Panc1 (cell line): Measurements from ENCODE around the gene CRYBG3. TPM values are rescaled to one million over a fixed set of nuclear protein-coding genes. Genes with fewer than 3 reads are reported as not detected.

Experiments used
- ATAC-seq: fragments of 200-7000 bp; cut with Tn5 transposase; 2 replicates; pipeline ENCODE4 v1.9.1; 2020; ENCODE audit warnings: mild to moderate bottlenecking, moderate library complexity
- BruUV-seq: library from RNA; stranded (reverse); fragments of 400-500 nt; replicated peaks from 2 replicates; lab custom pipeline; 2021; lab: Mats Ljungman, UMichigan
- CTCF ChIA-PET: fragments of 300-600 bp; sonication (Branson Sonifier 250); formaldehyde crosslinking; loops from one replicate; lab custom pipeline; 2022; ENCODE audit warnings: antibody characterized with exemption; lab: Charles Lee
- POLR2A ChIA-PET: fragments of 300-600 bp; sonication (Branson Sonifier 250); formaldehyde crosslinking; loops from one replicate; lab custom pipeline; 2022; ENCODE audit warnings: antibody characterized with exemption; lab: Charles Lee
- DNase-seq: peaks from one replicate; pipeline ENCODE4 v3.0.0-alpha.2; 2010; ENCODE audit warnings: low read depth, low spot score
- H3K27ac ChIP-seq: 2 replicates; pipeline ENCODE4 v1.5.1; 2011; ENCODE audit warnings: mild to moderate bottlenecking, low read length, inconsistent platforms
- H3K27me3 ChIP-seq: fragments of 200-500 bp; sonication (Bioruptor generic); 2 replicates; pipeline ENCODE4 v1.6.0; 2014; ENCODE audit warnings: low read length, inconsistent platforms; ENCODE audit not compliant: control insufficient read depth, insufficient read depth
- H3K36me3 ChIP-seq: fragments of 200-500 bp; sonication (Bioruptor generic); 2 replicates; pipeline ENCODE4 v1.5.1; 2014; ENCODE audit warnings: inconsistent platforms, mild to moderate bottlenecking, low read length, moderate library complexity; ENCODE audit not compliant: control insufficient read depth, insufficient read depth
- H3K4me1 ChIP-seq: 2 replicates; pipeline ENCODE4 v1.5.1; 2011; ENCODE audit warnings: inconsistent platforms, mild to moderate bottlenecking, low read length, moderate library complexity; ENCODE audit not compliant: control insufficient read depth, insufficient read depth
- H3K4me3 ChIP-seq, 2 experiments: 2 replicates each; pipeline ENCODE4 v1.5.1; 2011 to 2012; ENCODE audit warnings: low read depth in 2 of 2, low read length in 2 of 2, mild to moderate bottlenecking in 2 of 2, inconsistent platforms in 1 of 2, moderate library complexity in 1 of 2
- H3K9me3 ChIP-seq: fragments of 200-500 bp; sonication (Bioruptor generic); 2 replicates; pipeline ENCODE4 v1.5.1; 2014; ENCODE audit warnings: low read depth, mild to moderate bottlenecking, inconsistent platforms, low read length, moderate library complexity; ENCODE audit not compliant: control insufficient read depth, insufficient read depth
- CTCF ChIP-seq: fragments of 450-650 bp; IDR thresholded peaks from 2 replicates; pipeline ENCODE4 v1.5.1; 2017; ENCODE audit warnings: mild to moderate bottlenecking
- POLR2AphosphoS5 ChIP-seq: IDR thresholded peaks from 2 replicates; pipeline ENCODE4 v1.6.1; 2012; ENCODE audit warnings: mild to moderate bottlenecking, low read depth, low read length, moderate library complexity
- REST ChIP-seq, 2 experiments: IDR thresholded peaks; 2 replicates each; pipeline ENCODE4 v1.6.1; 2011 to 2012; ENCODE audit warnings: low read depth in 2 of 2, control low read depth in 1 of 2, low read length in 1 of 2, mild to moderate bottlenecking in 1 of 2, moderate library complexity in 1 of 2; ENCODE audit not compliant: insufficient read depth in 1 of 2
- SIN3A ChIP-seq: IDR thresholded peaks from 2 replicates; pipeline ENCODE4 v1.6.1; 2012; ENCODE audit warnings: low read depth, mild to moderate bottlenecking, low read length, moderate library complexity, borderline replicate concordance; ENCODE audit not compliant: insufficient read depth
- TCF7L2 ChIP-seq: IDR thresholded peaks from 2 replicates; pipeline ENCODE4 v1.6.1; 2011; ENCODE audit warnings: mild to moderate bottlenecking, low read depth, low read length, inconsistent platforms
- in situ Hi-C: cut with HindIII; loops from 2 replicates; pipeline ENCODE4 v1.10.0; 2016; ENCODE audit warnings: low sequenced_read_pairs, low pct_unique_long_range_greater_than_20kb
- intact Hi-C: fragments of 100-400 bp; cut with micrococcal nuclease; formaldehyde crosslinking; loops from one replicate; pipeline ENCODE4 v1.10.0; 2022; ENCODE audit not compliant: unreplicated experiment
- total RNA-seq: library from RNA; stranded (reverse); gene quantifications from one replicate; pipeline ENCODE4 v1.2.1, GENCODE V29; 2021; ENCODE audit not compliant: unreplicated experiment

Gene CRYBG3
- total RNA-seq, 1 experiment from 2014 or later: 24.6 TPM

- Histone ChIP-seq H3K27ac (no peak overlapping the region), H3K36me3 (no peaks in the 10 kb centered on the region), H3K4me1 (no peaks in the 10 kb centered on the region), H3K9me3 (no peaks in the 10 kb centered on the region), H3K27me3 (peaks cover 11% of the 10 kb centered on the region), H3K4me3 (no peak overlapping the region)
- DNase-seq: no peak
- ChIA-PET POLR2A (no interaction called here), CTCF (no interaction called here)
- TF ChIP-seq POLR2AphosphoS5 (no peak), REST (IDR thresholded peaks at IDR 0.05; ENCODE audit: insufficient read depth in 1 of 2, low read depth in 2 of 2, low read length in 1 of 2) (no peak), CTCF (no peak), SIN3A (no peak), TCF7L2 (no peak)
- BruUV-seq: no TSS peak
- no peak for ATAC-seq
- in situ Hi-C loops: no loop called here
- intact Hi-C loops: no loop called here
Observed at GRCh38 chr3:97983933-97984491, 162.2 kb downstream of the CRYBG3 start.

- ATAC-seq: no peak
- in situ Hi-C loops: no loop called here
- POLR2A ChIA-PET: no interaction called here
- intact Hi-C loops: no loop called here
- no peak for DNase-seq
- peaks cover 12% of the 10 kb centered on the region for H3K27me3 ChIP-seq
- H3K9me3 ChIP-seq: no peaks in the 10 kb centered on the region
- no peaks in the 10 kb centered on the region for H3K36me3 ChIP-seq
- H3K27ac ChIP-seq: no peak overlapping the region
- no peak overlapping the region for H3K4me3 ChIP-seq
- no peak for TF ChIP-seq CTCF
- TF ChIP-seq REST (IDR thresholded peaks at IDR 0.05; ENCODE audit: insufficient read depth in 1 of 2, low read depth in 2 of 2, low read length in 1 of 2): no peak
- no peak for TF ChIP-seq POLR2AphosphoS5
- no peak for TF ChIP-seq TCF7L2
- TF ChIP-seq SIN3A: no peak
- no TSS peak for BruUV-seq
- H3K4me1 ChIP-seq: no peaks in the 10 kb centered on the region
- CTCF ChIA-PET: no interaction called here
Observed at GRCh38 chr3:97987306-97987705, 165.5 kb downstream of the CRYBG3 start.
